GM19463 (cell line): ENCODE data around the gene DMRTC1.
"Not testable (repeated sequence)": the region's sequence is repeated elsewhere in the genome, so short reads cannot be mapped to it uniquely, and the experiment has no call there.

Experiments used
- ATAC-seq: cut with Tn5 transposase; IDR thresholded peaks from one replicate; pipeline ENCODE4 v1.9.1; 2021; ENCODE audit warnings: mild to moderate bottlenecking, moderate library complexity; ENCODE audit not compliant: unreplicated experiment

DMRTC1 gene

GRCh38 chrX:72943819-72944169, at the start of gene DMRTC1:
Gene DMRTC1 (minus strand): TSS chrX:72943837. CDS start chrX:72875694, 68,143 bp downstream.
- peak; percentile 83 for ATAC-seq

GRCh38 chrX:72980894-72981469, 37.3 kb upstream of the DMRTC1 start:
- ATAC-seq = not testable (repeated sequence)

- ATAC-seq = not testable (repeated sequence)
Measured at GRCh38 chrX:72974885-72975284, 31.2 kb upstream of the DMRTC1 start.

- ATAC-seq = not testable (repeated sequence)
Measured at GRCh38 chrX:72971859-72972258, 28.2 kb upstream of the DMRTC1 start.

GRCh38 chrX:72959971-72960370, 16.3 kb upstream of the DMRTC1 start:
- ATAC-seq = not testable (repeated sequence)

- ATAC-seq = peak; percentile 70
Measured at GRCh38 chrX:72943035-72943818, 410 bp downstream of the DMRTC1 start.

GRCh38 chrX:72942272-72942671, 1.4 kb downstream of the DMRTC1 start:
- not testable (repeated sequence) for ATAC-seq

GRCh38 chrX:72937906-72938305, 5.7 kb downstream of the DMRTC1 start, which contains the start of gene FAM236A:
Gene FAM236A (plus strand): TSS chrX:72938206. CDS start chrX:72938263, 57 bp downstream.
- ATAC-seq = not testable (repeated sequence)

- not testable (repeated sequence) for ATAC-seq
Measured at GRCh38 chrX:72936882-72937455, 6.7 kb downstream of the DMRTC1 start.

- not testable (repeated sequence) for ATAC-seq
Measured at GRCh38 chrX:72936455-72936854, 7.2 kb downstream of the DMRTC1 start.

GRCh38 chrX:72932283-72932682, 11.4 kb downstream of the DMRTC1 start:
- not testable (repeated sequence) for ATAC-seq

- not testable (repeated sequence) for ATAC-seq
Measured at GRCh38 chrX:72916096-72916495, 27.5 kb downstream of the DMRTC1 start.

GRCh38 chrX:72912315-72912714, 31.3 kb downstream of the DMRTC1 start, which contains the start of gene FAM236C:
Gene FAM236C (plus strand): TSS chrX:72912615. CDS start chrX:72912715, 100 bp downstream.
- not testable (repeated sequence) for ATAC-seq

GRCh38 chrX:72889740-72890139, 53.9 kb downstream of the DMRTC1 start:
- not testable (repeated sequence) for ATAC-seq

- ATAC-seq = not testable (repeated sequence)
Measured at GRCh38 chrX:72882898-72883297, 60.7 kb downstream of the DMRTC1 start.

GRCh38 chrX:72837532-72837931, 106.1 kb downstream of the DMRTC1 start:
- ATAC-seq = not testable (repeated sequence)

GRCh38 chrX:72830701-72831100, 112.9 kb downstream of the DMRTC1 start:
- not testable (repeated sequence) for ATAC-seq
